GM15510 (cell line): ENCODE data around the gene AMPD3.

Experiments used
- POLR2A ChIP-seq: IDR thresholded peaks from 3 replicates; pipeline ENCODE4 v1.6.1; 2011; ENCODE audit warnings: borderline replicate concordance; ENCODE audit not compliant: insufficient read length; ENCODE audit errors: extremely low read depth

Gene AMPD3

GRCh38 chr11:10474551-10474950, 19.5 kb downstream of the AMPD3 start:
- no peak for TF ChIP-seq POLR2A

- no peak for TF ChIP-seq POLR2A
Observed at GRCh38 chr11:10476342-10476741, 21.3 kb downstream of the AMPD3 start.

- no peak for TF ChIP-seq POLR2A
Observed at GRCh38 chr11:10476927-10477689, 22.0 kb downstream of the AMPD3 start.

GRCh38 chr11:10477690-10478046, 22.6 kb downstream of the AMPD3 start:
- no peak for TF ChIP-seq POLR2A

GRCh38 chr11:10478066-10478465, 23.0 kb downstream of the AMPD3 start:
- TF ChIP-seq POLR2A = no peak

GRCh38 chr11:10478574-10479550, 23.8 kb downstream of the AMPD3 start:
- TF ChIP-seq POLR2A = no peak

- no peak for TF ChIP-seq POLR2A
Observed at GRCh38 chr11:10480026-10480425, 25.0 kb downstream of the AMPD3 start.

- no peak for TF ChIP-seq POLR2A
Observed at GRCh38 chr11:10480760-10481159, 25.7 kb downstream of the AMPD3 start.

GRCh38 chr11:10481560-10482349, 26.7 kb downstream of the AMPD3 start:
- no peak for TF ChIP-seq POLR2A

GRCh38 chr11:10483174-10483573, 28.1 kb downstream of the AMPD3 start:
- TF ChIP-seq POLR2A = no peak

GRCh38 chr11:10483584-10483983, 28.5 kb downstream of the AMPD3 start:
- TF ChIP-seq POLR2A = no peak

GRCh38 chr11:10484461-10485180, 29.6 kb downstream of the AMPD3 start:
- TF ChIP-seq POLR2A = no peak

- no peak for TF ChIP-seq POLR2A
Observed at GRCh38 chr11:10485646-10486045, 30.6 kb downstream of the AMPD3 start.

- no peak for TF ChIP-seq POLR2A
Observed at GRCh38 chr11:10486161-10486840, 31.2 kb downstream of the AMPD3 start.
